Measurements from ENCODE around the gene CADM1. TPM values are rescaled to one million over a fixed set of nuclear protein-coding genes. Genes with fewer than 3 reads are reported as not detected.
A peak's percentile ranks its signal among the peaks of the same experiment; 100 is the strongest.

The CADM1 gene
- total RNA-seq (2014; rRNA removed; shearing (Covaris generic)) = 35.4 and 46.9 TPM in 2 replicates

DNA sequence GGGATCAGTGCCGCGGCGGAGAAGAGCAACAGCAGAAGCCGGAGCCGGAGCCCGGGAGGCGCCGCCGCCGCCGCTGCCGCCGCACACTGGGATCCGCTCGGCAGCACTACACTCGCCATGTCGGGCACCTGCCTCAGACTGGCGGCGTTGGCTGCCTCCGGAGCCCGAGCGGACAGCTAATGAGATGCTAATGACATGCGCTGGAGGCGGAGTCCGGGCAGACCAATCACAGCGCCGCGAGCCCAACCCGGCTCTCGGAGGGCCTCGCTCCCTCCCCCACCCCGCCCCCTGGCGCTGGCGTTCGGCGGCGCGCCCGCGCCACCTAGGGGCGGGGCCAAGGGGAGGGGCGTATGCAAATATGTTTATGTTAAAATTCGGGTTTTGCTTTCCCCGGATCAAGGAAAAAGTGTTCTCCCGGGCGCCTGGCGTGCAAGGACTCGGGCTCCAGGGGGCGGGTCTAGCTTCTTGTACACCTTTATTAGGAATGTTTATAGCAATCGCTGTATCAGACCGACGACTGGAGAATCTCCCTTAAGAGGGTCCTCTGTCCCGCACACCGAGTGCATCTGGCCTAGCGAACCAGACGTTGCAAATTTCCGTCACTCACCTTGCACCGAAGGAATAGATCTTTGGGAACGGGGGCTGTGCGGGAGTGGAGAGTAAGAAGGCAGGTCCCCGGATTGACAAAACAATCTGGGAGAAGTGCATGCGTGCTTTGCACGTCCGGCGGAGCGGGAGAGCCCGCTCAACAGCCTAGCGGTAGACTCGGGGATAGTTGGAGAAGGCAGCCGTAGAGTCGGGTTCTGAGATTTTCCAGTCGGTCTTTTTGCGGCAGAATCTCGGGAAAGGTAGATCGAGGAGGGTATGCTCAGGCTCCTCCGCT is at the start of gene CADM1:
TSS of gene CADM1 (minus strand) at position 140 of the 883 bp plus-strand sequence.
- DNase-seq (ENCODE audit: low spot score) = peak; percentile 96

DNA sequence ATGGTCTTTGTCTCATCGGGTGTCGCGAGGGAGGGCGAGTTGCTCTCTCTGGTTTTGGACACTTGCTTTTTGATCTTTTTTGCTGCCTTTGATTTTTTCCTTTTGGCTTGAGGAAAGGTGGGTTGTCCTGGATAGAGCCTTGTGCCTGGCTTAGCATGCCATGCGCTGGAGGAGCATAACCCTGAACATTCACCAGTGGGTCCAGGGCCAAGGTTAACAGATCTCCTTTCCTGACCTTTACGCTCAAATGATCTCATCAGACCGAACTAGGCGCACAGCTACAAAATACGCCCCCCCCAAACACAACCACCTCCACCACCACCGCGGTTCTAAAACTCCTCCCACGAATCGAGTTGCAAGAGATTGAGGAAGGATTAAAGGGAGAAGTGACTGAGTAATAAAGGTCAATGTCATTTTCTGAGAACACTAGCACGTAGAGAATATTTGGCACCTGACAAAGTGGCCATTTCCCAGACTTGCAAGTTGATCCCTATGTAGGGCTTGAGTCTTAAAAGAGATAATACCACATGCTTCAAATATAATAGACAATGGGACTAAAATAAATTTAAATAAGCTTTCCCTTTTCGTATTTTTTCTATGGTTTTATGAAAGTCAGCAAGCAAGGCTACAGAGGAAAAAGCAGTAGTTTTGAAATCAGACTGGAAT is 48.7 kb upstream of the CADM1 start:
- DNase-seq (ENCODE audit: low spot score) = no peak

GRCh38 chr11:115552151-115552772 is 48.0 kb upstream of the CADM1 start:
- no peak for DNase-seq (ENCODE audit: low spot score)

DNA sequence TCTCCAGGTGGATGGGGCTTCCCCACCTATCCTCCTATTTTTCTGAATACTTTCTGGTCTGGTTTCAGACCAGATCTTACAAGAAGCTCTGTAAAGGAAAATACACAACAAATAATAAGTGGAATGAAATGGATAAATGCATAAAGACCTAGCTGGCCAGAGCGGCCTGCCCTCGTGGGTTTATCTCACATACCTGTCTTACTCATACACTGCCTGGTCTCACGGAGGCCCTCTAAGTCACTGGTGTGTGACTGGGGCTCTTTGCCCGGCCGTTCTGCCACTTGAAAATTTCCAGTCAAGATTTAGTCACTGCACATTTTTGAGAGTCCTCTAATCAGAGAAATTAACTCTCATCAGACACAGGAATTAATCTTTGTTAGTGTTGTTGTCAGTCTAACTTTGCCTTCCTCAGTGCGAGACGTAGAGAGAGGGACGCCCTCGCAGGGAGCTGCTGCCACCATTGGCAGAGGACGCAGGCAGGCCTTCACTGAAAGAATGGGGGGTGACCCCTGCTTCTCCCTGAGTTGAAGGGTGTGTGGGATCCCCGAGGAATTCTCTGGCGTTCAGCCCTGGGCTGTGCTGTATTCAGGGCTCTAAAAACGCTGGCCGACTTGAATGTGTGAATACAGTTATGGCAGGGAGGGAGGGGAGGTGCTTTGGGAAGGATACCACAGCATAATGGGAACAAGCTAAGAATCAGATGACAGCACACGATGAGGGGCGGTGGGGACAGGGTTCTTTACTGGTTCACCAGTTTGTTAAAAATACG is 46.3 kb upstream of the CADM1 start:
- DNase-seq (ENCODE audit: low spot score) = no peak

DNA sequence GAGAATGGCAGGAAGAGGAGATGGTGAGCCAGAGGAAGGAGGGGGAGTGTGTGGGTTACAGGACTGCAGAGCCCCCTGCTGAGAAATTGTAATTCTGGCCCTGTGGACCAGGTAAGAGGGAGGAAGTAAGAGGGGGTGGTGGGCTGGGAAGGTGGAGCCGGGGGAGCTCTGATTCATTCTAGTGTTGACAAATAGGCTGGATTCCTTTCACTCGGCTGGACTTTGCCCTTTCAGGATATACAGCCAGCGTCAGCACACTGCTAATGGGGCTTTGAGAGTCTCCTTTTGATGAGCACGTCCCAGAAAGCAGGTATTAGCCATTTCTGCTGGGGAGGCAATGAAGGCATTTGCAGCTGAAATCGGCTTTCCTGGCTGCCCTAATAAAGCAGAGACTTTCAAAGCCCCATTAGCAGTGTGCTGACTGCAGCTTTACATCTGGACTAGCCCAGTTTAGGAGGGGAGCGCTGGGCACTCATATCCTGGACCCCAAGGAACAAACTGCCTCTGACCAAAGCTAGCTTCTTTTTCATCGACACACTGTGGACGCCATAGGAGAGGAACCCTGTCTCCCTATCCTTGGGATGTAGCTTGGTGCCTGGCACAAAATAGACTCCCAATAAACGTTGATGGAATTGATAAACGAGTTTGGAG is 44.8 kb upstream of the CADM1 start:
- DNase-seq (ENCODE audit: low spot score) = no peak

DNA sequence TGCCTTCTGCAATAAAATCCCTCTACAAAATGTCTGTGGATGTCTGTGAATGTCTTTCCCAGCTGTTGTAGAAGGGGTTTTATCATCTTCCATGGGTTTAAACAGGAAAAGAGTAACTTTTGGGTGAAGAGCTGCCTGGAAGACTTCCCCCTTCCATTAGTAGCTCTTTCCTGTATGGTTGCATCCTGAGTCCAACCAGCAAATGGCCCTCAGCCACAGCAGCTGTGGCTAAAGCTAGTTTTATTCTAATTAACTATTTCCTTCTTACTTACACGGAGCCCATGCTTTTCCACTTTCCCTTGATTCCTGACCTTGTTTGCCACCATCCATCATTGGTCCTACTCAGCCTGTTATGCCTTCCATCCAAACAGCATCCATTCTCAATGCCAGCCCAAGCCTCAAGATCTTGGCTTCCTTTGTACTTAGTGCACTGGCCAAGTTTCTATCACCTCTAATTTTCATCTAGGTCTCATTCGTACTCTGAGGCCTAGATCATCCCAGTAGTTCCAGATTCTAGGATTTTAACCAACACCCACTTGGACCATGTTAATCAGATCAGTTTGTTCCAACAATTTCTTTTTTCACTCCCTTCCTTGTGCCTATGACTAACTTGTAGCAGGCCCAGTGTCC is 41.5 kb upstream of the CADM1 start:
- DNase-seq (ENCODE audit: low spot score) = no peak

- DNase-seq (ENCODE audit: low spot score) = no peak
These were observed 40.3 kb upstream of the CADM1 start for GRCh38 chr11:115544422-115544948.

DNA sequence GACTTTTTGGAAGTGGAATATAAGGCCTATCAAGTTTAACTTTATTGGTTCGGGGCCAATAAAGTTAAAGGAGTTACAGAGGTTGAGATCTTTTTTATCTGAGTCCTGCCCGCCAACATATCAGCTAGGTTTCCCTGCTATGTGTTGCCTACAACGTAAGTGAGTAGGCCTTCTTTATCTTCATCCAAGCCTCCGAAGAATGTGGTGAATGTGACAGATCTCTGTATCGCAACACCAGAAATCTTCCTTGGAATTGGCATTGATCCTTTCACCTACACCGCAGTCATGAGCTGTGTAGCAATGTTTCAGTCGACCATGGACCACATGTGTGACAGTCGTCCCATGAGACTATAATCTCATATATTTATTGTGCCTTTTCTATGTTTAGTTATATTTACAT is 37.3 kb upstream of the CADM1 start:
- DNase-seq (ENCODE audit: low spot score) = no peak

GRCh38 chr11:115539844-115540243 is 35.6 kb upstream of the CADM1 start:
- DNase-seq (ENCODE audit: low spot score) = no peak

DNA sequence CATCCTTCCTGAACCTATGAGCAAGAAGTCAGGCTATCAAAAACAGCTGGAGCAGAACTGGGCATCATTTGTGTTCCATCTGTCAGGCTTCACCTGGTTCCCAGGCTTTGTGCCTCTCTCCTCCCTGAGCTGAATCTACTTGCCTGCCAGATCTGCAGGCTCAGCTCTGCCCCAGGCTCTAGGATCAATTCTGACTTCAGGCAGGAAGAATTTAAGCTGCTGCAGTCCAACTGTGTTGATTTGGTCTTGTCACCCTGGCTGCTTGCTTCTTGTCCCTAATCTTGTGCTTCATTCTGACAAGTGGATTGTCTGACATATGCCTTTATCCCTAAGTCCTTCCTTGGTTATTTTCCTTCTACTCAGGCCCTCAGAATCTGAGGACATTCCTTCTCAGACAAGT is 31.6 kb upstream of the CADM1 start:
- no peak for DNase-seq (ENCODE audit: low spot score)

DNA sequence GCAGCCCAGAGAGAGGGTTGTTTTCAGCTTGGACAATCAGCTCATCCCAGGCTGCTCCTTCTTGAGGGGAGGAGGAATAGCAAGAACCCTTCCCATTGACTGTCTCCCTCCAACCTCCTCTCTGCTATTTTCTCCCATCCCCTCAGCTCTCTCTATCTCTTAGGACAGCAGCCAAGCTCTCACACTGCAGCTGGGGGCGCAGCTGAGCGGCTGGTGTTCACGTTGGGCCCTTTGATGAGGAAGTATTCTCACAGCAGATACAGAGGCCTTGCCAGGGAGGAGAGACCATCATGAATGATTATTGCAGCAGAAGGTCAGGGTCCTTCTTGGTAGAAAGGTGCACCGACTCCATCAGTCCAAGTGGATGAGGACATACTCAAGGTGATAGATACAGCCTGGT is 26.5 kb upstream of the CADM1 start:
- DNase-seq (ENCODE audit: low spot score) = peak; percentile 11

DNA sequence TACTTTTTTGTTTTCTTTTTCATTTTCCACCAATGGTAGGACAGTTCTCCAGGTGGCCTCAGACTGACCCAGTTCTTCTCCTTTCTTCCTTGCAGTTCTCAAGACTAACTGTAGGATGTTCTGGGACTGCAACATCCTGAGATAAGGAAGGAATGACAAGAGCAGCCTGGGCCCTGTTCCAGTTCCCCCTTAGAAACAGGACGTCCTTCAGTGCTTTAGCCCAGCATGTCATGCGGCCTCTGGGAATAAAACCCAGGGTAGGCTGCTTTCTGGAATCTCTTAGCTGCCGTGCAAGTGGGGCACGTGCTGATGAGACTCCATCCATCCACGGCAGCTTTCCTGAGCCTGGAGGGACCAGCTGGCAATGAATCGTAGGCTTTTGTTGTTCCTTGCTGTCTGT is 24.0 kb upstream of the CADM1 start:
- no peak for DNase-seq (ENCODE audit: low spot score)

DNA sequence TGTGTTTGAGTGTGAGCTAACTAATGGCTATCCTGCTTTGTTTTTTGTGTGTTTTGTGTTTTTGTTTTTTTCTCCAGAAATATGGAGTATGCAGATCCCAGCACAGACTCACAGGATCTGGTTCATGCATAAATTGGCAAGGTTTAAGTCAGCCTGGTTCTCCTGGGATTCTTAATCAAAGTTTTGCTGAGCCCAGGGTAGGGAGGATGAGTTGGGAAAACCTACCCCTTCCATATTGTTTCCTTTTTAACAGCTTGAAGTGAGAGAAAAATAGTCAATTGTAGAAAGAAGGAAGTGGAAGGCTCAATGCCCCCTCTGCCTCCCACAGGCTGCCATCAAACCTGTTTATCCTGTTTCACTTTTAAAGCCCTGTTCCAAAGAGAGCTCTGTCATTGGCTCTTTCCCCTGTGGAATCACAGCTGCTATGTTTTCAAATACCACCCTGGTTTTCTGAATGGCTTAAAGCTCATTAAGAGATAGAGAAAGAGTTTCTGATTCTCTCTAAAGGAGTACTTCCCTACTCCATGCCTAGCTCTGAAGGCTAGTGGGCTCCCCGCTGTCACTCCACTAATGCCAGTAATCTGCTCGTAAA is 23.4 kb upstream of the CADM1 start:
- DNase-seq (ENCODE audit: low spot score) = no peak

GRCh38 chr11:115525531-115526006 is 21.4 kb upstream of the CADM1 start:
- DNase-seq (ENCODE audit: low spot score) = no peak

GRCh38 chr11:115524572-115524971 is 20.4 kb upstream of the CADM1 start:
- no peak for DNase-seq (ENCODE audit: low spot score)

GRCh38 chr11:115523727-115524399 is 19.6 kb upstream of the CADM1 start:
- no peak for DNase-seq (ENCODE audit: low spot score)

DNA sequence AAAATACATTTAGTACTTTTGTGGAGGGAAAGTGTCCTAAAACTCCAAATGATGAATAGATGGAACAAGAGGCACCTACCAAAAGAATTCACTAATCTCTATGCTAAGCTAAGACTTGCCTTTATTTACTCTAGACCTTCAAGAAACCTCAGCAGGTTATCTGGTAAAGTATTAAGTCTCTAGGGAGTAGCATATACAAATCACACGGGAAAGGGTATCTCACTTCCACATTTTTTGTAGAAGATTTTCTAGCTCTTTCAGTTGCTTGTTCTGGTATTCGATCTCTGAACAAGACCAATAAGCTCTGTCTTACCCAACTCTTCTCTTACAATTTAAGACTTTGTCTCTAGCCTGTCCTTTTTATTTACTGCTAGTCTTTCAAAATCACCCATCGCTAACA is 18.1 kb upstream of the CADM1 start:
- DNase-seq (ENCODE audit: low spot score) = no peak

- DNase-seq (ENCODE audit: low spot score) = no peak
These were observed 17.6 kb upstream of the CADM1 start for GRCh38 chr11:115521825-115522224.

DNA sequence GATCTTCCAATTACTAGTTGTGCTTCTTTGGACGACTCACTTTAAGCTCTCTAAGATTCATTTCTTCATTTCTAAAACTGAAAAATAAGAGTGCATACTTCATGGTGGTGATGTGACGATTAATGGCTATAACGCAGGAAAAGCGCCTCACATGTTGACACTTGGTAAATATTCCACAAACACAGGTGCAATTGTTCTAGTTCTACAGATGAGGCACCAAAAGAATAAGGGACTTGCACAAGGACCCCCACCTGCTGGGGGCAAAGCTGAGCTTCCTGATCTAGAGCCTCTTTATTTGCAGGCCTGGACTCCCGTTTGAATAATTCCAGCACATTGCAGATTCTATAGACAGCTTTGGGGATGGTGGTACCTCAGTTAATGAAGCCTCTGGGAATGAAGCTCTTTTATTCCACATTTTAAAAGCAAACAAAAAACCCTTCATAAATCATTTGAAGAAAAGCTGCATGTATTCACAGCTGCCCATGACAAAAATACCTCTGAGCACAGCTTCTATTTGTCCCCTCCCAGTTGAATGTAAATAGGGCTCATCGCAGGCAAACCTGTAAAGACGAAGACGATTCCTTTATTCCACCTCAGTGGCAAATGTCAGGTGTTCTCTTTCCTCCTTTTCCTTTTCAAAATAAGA is 14.9 kb upstream of the CADM1 start:
- no peak for DNase-seq (ENCODE audit: low spot score)
